Measurements from ENCODE around the gene RNF225. TPM values are rescaled to one million over a fixed set of nuclear protein-coding genes. Genes with fewer than 3 reads are reported as not detected.
"Not testable (repeated sequence)": the region's sequence is repeated elsewhere in the genome, so short reads cannot be mapped to it uniquely, and the experiment has no call there.

The RNF225 gene
- total RNA-seq, 1 experiment from 2014 or later = 1.8 TPM

GRCh38 chr19:58401840-58402421, 6.5 kb downstream of the RNF225 start (continued):
- TF ChIP-seq CTCF (IDR thresholded peaks at IDR 0.05) = no peak
- no peak for TF ChIP-seq TP53 (CRISPR knock-in tag; IDR thresholded peaks at IDR 0.05)
- no peak for TF ChIP-seq STAT6 (CRISPR knock-in tag; conservative IDR thresholded peaks at IDR 0.05; ENCODE audit: low read depth)
- TF ChIP-seq OVOL2 (CRISPR knock-in tag; IDR thresholded peaks at IDR 0.05; ENCODE audit: borderline replicate concordance) = no peak

GRCh38 chr19:58403920-58404478, 8.5 kb downstream of the RNF225 start:
- H3K4me3 Mint-ChIP-seq; H3K36me3 Mint-ChIP-seq; DNase-seq (ENCODE audit: low spot score); H3K9me3 Mint-ChIP-seq; H3K27ac Mint-ChIP-seq; ATAC-seq: not testable (repeated sequence)
- ChIA-PET CTCF (interaction anchor here (1.1 kb wide), 1 partner anchor 42 kb away, joined by 3 read pairs; the partner anchor contains the start of gene ZNF497), POLR2A (interaction anchor here (0.6 kb wide), 1 partner anchor 61 kb away, joined by 3 read pairs; no protein-coding TSS in a partner anchor)
- H3K4me1 Mint-ChIP-seq = peaks cover 22% of the 10 kb centered on the region
- peaks cover 22% of the 10 kb centered on the region for H3K27me3 Mint-ChIP-seq (ENCODE audit: low read depth)

GRCh38 chr19:58406818-58407657, 11.6 kb downstream of the RNF225 start:
- Mint-ChIP-seq H3K27ac (peak overlapping the region; percentile 85; the same call in 1 of the 2 replicates), H3K27me3 (ENCODE audit: low read depth) (peaks cover 14% of the 10 kb centered on the region), H3K4me1 (peaks cover 18% of the 10 kb centered on the region), H3K36me3 (peaks cover 4% of the 10 kb centered on the region), H3K9me3 (no peaks in the 10 kb centered on the region), H3K4me3 (peak overlapping the region; percentile 91)
- POLR2A ChIA-PET = interaction anchor here (1.4 kb wide), 1 partner anchor 11 kb away, joined by 6 read pairs; the partner anchor contains the start of gene RNF225
- no peak for DNase-seq (ENCODE audit: low spot score)
- peak; percentile 12 for ATAC-seq
- CTCF ChIA-PET = interaction anchor here (0.7 to 0.9 kb wide), 2 partner anchors 13 to 68 kb away, joined by 3 to 5 read pairs; no protein-coding TSS in a partner anchor
- TF ChIP-seq USF1 (CRISPR knock-in tag; IDR thresholded peaks at IDR 0.05) (no peak), ZNF423 (CRISPR knock-in tag; IDR thresholded peaks at IDR 0.05) (no peak), ATF1 (CRISPR knock-in tag; IDR thresholded peaks at IDR 0.05) (no peak), MAX (CRISPR knock-in tag; IDR thresholded peaks at IDR 0.05) (no peak), FOXP4 (CRISPR knock-in tag; IDR thresholded peaks at IDR 0.05) (no peak), TP53 (CRISPR knock-in tag; IDR thresholded peaks at IDR 0.05) (no peak), PREB (CRISPR knock-in tag; IDR thresholded peaks at IDR 0.05; ENCODE audit: borderline replicate concordance) (no peak), OVOL2 (CRISPR knock-in tag; IDR thresholded peaks at IDR 0.05; ENCODE audit: borderline replicate concordance) (no peak), JAZF1 (CRISPR knock-in tag; IDR thresholded peaks at IDR 0.05) (no peak), TCF7 (CRISPR knock-in tag; IDR thresholded peaks at IDR 0.05; ENCODE audit: low read depth) (no peak), ATF3 (CRISPR knock-in tag; conservative IDR thresholded peaks at IDR 0.05) (no peak), ETV6 (CRISPR knock-in tag; IDR thresholded peaks at IDR 0.05) (no peak), GRHL2 (CRISPR knock-in tag; IDR thresholded peaks at IDR 0.05; ENCODE audit: insufficient replicate concordance, severe bottlenecking) (no peak), ZBTB21 (CRISPR knock-in tag; IDR thresholded peaks at IDR 0.05; ENCODE audit: borderline replicate concordance) (no peak), CREB1 (CRISPR knock-in tag; IDR thresholded peaks at IDR 0.05) (no peak), ZNF396 (CRISPR knock-in tag; IDR thresholded peaks at IDR 0.05; ENCODE audit: borderline replicate concordance) (no peak)
